ENCODE measurements around the gene KLHL22.

Gene KLHL22

DNA sequence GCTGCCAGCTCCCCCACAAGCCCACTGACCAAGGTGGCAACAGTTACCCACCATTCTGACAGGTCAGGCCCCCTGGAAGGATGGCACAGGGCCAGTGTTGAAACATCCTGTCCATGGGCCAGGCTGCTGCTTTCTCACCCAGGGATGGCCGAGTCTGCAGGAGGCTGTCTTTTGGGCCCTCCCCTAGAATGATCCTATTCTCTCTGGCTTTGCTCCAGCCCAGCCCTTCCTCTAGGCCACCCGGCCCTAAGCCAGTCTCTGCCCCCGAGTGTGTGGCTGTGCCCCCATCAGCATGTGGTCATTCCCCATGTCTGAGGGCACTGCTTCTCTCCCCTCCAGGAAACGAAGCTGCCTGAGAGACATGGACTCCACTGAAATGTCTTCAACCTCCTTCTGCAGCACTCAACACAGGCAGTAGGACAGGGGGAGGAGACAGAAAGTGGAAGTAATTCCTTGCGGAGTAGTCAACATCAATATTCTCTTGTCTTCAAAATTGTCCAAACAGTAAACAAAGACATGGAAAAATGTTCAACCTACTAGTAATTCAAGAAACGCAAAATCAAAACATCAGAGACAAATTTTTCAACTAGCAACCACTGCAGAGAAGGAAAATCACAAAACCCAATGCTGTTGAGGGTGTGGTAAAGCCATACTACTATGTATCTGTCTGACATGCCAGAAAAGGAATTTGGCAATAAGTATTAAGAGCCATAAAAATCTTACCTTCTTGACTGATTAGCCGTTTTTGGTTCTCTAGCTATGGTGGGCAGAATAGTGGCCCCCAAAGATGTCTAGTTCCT, 52.9 kb downstream of the KLHL22 start:
- no peak for DNase-seq

DNA sequence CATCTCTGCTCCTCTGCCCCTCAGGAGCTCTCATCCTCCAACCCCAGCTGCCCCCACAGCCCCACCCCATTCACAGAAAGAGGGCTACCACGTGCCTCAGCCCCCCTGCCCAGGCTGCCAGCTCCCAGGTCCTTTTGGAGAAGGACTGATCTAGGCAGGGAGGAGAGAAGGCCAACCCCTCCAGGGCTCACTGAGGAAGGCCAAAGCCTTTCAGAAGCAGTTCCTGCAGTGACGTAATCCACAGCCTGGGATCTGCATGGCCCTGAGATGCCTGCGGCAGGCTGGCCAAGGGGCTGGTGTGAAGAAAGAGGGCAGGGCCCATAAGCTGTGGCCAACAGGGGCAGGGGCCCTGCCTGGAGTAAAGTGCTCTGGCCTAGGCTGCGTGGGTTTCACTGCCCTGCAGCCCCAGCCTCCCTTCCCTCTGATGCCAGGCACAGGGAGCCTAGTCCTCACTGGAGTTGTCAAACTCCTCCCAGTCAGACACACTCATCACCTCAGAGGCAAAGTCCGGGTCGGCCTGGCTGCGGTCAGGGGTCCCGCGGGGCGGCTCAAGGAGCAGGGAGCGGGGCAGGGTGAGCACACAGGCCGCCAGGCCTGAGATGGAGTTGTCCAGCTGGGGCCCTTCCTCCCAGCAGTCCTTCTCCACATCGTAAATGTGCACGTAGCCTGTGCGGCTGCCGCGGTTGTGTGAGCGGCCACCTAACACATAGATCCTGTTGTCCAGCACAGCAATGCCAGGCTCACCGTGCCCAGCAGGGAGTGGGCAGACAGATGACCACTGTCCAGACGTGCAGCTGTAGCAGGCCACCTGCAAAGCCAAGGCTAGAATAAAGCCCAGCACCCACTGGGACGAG, 53.7 kb downstream of the KLHL22 start:
- DNase-seq, result no peak

DNA sequence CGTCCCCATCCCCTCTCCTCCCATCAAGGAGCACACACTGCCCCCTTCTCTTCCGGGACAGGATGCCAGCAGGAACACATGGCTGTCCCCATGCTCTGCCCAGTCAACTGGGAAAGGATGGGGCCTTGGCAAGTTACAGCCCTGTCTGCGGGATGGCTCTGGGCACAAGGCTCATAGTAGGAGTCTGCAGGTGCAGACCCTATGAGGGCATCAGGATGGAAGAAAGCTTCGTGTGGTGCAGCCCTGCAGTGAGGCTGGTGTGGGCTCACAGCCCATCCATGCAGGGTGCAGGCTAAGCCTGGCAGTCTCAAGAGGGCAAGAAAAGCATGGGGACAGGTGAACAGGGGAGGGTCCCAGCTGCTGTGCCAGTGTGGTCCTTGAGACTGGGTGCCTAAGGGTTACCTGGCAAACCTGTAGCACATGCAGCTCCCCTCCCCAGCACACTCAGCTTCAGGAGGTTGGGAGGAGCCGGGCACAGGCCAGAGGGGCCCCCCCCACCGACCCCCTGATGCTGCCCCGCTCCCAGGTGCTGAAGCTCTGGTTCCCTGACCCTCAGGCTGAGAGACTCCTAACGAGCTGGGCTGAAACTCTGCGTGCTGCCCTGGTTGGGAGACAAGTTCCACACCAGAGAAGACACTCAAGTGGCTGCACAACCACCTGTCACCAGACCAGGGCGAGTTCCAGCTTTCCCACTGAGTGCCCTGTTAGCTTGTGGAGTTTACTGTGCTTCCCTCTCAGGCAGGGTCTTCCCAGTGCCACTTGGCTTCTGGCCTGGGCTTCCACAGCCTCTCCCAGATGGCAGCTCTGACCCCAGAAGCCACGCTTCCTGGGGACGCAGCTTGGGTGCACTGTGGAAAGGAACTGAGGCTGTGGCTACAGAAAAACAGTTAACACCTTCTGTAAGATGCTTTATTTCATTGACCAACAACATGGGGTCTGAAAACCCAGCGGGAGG, 54.7 kb downstream of the KLHL22 start:
- no peak for DNase-seq

DNA sequence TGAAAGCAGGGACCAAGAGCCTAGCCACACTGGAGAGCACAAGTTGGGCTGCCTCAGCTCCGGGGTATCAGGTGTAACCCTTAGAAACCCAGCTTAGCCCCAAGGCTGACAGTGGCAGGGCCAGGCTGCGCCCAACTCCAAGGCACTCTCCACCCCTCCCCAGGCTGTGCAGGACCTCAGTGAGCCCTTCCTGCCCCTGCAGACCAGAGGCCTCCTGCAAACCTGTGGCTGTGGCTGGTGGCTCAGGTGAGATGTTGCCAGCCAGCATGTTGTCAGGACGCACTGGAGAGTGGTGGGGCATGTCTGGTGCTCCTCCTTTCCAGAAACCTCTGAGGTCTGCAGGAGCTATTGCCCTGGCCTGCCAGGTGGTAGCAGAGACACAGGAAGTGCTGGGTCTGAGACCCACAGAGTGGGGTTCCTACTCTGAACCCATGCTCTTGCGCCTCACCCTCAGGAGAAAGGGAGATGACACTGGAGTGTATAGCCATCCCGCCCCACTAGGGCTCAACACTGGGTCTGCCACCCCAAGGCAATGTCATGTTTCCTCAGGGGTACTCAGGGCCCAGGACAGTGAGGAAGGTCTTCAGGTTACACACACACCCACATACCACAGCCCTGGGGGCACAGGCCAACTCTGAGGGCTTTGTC, 55.5 kb downstream of the KLHL22 start:
- no peak for DNase-seq

DNA sequence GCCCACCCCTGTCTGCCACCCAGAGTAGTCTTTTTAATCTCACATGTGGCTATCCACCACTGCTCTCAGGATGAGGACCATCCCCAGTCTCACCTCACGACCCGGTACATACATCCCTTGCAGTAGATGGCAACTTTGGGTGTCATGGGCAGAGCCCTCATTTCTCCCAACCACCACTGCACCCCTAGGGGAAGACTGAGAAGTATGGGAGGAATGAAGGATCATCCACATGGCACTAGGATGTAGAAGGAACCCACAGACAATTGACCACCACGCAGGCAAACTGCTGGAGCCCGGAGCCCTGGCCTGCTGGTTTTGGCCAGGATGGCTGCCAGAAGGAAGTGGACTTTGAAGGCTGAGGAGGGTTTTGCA, 56.1 kb downstream of the KLHL22 start:
- DNase-seq, result no peak

DNA sequence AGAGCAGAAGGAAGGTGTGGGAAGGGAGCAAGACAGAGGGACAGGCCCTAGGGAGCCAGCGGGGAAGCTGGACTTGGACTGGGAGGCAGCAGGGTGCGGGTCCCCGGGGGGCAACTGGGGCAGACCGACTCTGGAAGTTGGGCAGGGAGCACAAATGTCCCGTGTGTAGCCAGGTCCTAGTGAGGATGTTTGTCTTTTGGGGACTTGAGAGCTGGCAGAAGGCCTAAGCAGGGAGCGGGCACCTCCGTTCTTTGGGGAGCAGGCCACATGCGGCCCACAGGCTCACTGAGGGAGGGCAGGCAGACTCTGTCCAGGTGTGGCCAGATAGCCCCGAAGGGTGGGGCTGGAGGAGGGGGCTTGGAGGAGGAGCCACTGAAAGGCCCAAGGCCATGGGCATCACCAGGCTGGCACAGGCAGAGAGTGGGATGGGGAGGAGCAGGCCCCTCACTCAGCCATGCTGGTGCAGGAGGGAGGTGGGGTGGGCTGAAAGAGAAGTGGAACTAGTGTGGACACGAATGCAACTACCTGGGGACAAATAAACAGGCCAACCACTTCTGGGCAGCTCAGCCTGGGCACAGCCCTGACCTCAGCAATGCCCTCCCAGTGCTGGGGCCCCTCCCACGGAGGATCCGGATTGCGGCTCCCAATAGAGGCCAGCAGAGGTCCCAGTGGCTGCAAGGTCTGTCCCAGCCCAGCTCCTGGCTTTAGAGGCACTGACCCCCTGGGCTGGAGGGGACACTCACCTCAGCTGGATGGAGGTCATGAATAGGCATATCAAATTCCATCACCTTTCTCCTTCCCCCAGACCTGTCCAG, 56.7 kb downstream of the KLHL22 start:
- no peak for DNase-seq

DNA sequence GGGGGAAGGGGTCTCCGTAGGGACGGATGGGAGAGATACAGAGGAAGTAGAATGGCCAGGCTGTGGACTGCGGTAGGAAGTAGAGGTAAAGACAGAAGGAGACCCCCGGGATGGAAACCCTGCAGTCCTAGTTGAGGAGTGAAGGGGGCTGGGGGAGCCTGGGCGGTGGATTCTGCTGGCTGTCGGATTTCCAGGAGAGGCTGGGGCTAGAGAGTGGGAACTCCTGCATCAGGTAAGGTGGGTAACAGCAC, 57.2 kb downstream of the KLHL22 start:
- DNase-seq, result no peak

DNA sequence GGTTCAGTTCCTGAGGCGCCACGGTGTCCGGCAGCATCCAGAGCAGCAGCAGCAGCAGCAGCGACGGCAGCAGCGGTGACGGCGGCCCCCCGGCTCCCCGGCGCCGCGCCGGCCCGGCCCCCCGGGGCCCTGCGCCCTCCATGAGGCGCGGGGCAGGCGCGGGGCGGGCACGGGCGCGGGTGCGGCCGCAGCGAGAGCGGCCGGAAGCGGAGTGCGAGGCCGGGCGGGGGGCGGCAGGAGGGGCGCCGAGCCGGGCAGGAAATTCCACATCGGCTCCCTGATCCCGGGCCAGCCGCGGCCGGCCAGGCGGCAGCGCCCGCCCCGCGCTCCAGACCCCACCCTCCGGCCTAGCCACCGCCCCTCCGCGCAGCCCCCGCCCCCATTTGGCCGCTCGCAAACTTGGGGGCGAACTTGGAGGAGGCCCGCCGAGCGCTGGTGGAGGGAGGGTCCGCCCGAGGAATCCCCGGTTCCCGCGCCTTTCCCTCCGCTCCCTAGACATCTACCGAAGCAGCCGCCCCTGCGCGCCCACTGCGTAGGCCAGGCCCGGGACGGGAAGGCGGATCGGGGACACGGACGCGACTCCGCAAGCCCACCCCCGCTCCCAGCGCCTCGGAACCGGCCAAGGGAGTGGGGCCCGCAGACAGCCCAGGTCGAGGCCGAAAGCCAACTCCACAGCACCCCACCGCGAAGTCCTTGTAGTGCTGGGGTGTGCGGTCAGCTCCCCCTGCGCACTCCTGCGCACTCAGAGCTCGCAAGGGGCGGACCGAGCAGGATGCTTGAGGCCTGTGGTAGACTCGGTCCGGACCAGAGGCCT, 57.8 kb downstream of the KLHL22 start, which contains the start of gene SCARF2:
Gene SCARF2, minus strand, starts transcription at position 213 of the 814 bp plus-strand sequence. Its CDS starts 71 bp downstream, at position 142.
- DNase-seq, result no peak

DNA sequence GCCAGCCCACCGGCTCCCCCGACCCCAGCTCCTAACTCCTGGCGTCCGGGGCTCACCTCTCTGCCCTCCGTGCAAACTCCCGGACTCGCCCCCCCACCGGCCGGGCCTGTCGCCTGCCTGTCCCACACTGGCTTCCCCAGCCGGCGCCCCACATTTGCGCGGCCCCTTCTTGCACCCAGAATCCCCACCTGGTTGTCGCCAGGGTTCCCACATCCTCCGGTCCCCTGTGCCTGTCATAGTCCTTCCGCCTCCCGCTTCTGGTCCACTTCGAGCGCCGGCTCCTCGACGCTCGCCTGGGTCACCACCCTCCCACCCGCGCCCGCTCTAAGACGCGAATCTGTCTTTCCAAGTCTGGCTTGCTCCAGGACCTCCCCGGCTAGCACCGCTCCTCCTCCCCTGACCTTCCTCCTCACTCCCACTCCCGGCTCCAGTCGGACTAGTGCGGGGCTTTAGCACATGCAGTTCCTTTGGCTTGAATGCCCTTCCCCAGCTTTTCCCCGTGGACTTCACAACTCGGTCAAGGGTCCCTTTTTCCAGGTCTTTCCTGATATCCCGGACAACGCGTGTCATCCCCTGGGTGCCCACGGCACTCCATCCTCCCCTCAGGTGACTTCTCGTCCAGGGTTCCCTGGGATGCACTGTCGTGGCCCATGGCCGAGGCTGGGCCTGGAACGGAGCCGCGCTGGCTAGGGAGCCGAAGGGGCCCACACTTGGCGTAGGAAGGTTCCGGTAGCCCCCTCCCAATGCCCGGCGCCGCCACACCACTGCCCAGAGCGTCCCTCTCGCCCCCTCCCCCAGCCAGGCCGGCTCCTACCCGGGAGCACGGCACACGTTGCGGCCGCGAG, 58.6 kb downstream of the KLHL22 start:
- peak; percentile 25 for DNase-seq

DNA sequence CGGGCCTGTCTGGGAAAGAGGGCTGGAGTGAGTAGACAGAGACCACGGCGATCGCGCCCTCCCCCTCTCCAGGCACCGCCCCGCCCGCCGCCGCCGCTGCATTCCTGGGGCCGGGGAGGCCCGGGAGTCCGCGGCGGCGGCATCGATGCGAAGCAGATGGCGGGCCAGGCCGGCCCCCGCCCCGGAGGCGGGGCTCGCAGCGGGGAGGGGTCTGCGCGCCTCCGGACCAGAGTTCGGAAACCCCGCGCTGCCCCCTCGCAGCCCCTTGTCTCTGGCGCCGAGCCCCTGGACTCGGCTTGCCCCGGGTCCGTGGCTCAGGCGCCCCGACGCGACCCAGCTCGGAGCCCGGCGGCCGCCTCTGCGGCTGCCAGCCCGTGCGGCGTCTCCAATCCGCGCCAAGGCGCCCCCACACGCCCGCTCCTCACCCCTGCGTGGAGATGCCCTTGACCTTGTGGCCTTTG, 59.3 kb downstream of the KLHL22 start:
- DNase-seq, result peak; percentile 19

DNA sequence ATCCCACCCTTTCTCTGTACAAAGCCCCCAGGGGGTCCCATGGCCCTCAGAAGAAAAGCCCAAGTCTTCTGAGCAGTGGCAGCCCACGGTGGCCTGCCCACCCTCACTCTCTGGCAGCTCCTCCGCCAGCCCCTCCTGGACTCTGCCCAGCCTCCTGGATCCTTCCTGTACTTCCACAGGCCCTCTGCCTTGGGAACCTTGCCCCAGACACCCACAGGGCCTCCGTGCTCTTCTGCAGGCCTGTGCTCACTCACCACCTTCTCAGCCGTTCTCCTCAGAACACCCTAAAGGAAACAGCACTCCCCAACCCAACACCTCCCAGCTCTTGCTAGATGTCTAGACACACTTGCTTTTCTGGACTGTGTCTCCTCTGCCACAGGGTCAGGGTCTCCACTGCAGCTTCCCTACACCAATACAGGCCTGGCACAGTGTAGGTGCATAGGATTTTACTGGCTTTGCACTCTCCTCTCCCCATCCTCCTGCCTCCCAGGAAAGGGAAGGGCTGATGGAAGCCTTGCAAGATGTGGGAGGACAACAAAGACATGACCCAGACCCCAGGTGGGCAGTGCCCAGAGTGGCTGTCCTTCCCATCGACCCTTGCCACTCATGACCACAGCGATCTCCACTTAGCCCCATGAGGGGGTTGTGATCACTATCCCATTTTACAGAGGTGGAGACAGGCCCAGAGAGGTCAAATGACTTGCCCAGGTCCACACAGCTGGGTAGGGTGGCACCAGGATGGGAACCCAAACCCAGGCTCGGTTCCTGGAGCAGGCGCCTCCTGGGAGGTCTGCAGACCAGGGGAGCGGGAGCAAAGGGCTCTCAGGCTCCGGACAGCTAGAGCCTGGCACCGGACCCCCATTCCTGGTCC, 59.9 kb downstream of the KLHL22 start:
- no peak for DNase-seq

DNA sequence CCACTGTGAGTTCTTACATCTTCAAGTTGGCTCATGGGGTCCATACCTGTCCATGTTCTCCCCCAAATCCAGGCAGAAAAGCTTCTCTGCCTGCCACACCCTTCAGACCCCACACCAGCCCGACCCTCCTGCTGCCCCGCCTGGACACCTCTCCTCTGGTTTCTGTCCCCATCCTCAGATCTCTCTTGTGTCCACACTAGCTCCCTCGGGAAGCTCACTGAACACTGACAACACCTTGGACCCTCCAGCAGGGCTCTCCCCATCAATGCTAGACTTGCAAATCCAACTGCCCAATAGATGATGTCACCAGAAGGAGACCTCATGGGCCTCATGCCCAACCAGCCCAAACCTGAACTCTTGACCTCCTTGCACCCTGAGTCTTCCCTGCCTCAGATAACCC, 60.8 kb downstream of the KLHL22 start:
- DNase-seq, result no peak

DNA sequence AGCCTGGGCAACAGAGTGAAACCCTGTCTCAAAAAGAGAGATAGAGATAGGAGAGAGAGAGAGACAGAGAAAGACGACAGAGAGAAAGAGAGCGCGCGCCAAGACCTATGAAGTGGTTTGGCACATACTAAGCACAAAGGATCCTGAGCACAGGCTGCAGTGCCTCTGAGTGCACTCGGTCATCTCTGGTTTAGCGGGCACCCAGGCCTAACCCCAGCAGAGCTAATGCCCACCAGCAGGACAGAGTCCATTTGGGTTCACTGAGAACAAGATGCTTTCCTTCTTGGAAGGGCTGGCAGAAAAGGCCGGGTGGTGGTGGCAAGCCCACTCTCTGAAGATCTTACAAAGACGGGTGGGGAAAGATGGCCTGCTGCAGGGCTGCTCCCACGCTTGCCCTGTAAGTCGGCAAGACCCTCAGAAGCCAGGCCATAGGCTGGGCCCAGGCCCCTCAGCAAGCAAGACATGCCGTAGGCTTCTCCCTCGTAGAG, 61.3 kb downstream of the KLHL22 start:
- no peak for DNase-seq

DNA sequence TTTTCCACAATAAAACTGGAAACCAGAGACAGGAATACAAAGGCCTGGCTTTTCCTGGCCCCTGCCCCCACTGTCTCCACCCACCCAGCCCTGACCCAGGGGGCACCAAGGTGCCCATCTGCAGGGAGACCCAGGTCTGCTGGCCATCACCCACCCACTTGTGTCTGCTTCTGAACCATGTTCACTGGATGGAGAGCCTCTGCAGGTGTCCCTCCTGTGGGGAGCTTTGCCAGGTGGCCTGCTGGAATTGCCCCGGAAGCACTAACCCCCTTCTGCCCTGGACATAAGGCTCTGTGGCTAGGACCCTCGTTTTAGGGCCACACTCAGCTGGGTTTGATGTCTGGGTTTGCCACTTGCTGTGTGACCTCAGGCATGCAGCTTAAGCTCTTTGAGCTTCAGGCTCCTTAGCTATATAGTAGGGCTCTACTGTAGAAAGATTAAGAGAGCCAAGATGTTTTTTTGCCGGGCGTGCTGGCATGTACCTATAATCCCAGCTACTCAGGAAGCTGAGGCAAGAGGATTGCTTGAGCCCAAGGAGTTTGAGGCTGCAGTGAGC, 61.8 kb downstream of the KLHL22 start:
- no peak for DNase-seq

DNA sequence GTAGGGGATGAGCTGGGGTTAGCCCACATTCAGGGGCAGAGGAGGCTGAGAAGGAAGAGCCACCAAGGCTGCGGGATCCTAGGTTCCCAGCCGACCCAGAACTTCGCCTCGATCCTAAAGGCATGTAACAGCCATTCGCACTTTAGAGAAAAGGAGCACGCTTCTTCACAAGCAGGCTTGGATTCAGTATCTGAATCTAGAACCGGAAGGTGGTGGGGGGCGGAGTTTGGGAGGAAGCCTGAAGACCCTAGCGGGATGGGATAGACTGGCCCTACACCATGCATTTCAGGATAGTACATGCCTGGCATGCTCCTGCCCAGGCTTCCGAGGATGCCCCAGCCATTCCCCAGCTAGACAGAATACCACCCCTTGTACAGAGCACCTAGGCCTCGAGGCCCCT, 62.4 kb downstream of the KLHL22 start:
- no peak for DNase-seq

DNA sequence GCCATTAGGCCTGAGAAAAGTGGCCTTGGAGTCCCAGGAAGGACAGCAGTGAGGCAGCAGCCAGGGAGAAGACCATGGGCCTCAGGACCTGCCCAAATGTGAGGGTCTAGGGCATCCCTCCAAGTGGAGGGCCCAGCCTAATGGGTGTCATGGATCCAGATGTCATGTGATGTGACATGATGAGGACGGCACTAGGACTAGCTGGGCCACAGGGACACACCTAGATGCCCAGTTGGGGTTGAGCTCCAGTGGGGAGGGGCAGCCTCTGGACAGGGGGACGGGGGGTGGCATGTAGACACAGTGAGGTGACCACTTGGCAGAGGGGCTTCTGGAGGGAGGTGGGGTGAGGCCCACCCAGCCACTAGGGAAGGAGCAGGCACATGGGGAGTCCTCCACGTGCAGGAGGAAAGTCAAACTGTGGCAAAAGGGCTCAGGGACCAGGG, 63.3 kb downstream of the KLHL22 start:
- DNase-seq, result no peak

DNA sequence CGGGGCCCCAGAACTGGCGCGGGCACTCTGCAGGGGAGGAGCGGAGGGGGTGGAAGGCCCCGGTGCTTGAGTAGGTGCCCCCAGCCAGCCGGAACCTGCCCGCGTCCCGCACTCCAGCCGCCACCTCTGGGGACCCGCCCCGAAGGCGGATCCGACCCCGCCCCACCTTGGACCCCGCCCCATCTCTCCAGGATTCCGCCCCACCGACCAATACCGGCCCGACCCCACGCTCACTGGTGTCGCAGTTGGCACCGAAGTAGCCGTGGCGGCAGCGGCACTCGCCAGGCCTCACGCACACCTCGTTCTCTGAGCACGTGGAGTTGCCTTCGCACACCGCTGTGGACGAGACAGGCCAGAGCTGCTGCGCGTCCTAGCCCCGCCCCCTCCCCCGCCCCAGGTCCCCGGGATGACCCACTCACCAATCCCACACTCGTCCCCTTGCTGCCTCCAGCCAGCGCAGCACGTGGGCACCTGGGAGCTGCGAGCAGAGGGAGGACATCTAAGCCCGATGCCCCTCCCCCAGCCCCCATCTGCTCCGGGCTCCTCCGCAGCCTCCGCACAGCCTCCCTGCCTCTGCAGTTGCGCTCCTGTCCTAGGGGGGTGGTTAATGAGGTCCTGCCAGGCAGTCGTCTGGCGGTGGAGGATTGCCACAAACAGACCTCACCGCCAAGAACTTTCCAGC, 63.9 kb downstream of the KLHL22 start:
- no peak for DNase-seq

All from activated naive CD4-positive, alpha-beta T cell treated with Interleukin-2 at 50 U/mL for 16 hours (primary cell).